H9 (cell line): ENCODE measurements around the gene UTS2R. TPM values are rescaled to one million over a fixed set of nuclear protein-coding genes. Genes with fewer than 3 reads are reported as not detected.
A peak's percentile ranks its signal among the peaks of the same experiment; 100 is the strongest.

Source experiments
- DNase-seq: peaks from one replicate; pipeline ENCODE4 v3.0.0-alpha.2; 2017
- H2AFZ ChIP-seq: one replicate; pipeline ENCODE4 v1.6.1; 2013; ENCODE audit warnings: mild to moderate bottlenecking, low read length, control low read depth, moderate library complexity
- H2AK5ac ChIP-seq: 2 replicates; pipeline ENCODE4 v1.6.1; 2013; ENCODE audit warnings: low read length, control low read depth, mixed read lengths; ENCODE audit not compliant: insufficient read length
- H2BK120ac ChIP-seq: one replicate; pipeline ENCODE4 v1.6.1; 2013; ENCODE audit warnings: low read depth, mild to moderate bottlenecking, low read length, control low read depth, inconsistent platforms; ENCODE audit not compliant: poor library complexity, severe bottlenecking
- H2BK12ac ChIP-seq: 2 replicates; pipeline ENCODE4 v1.6.1; 2013; ENCODE audit warnings: low read length, control low read depth, mixed read lengths, low read depth; ENCODE audit not compliant: insufficient read length
- H2BK15ac ChIP-seq: 2 replicates; pipeline ENCODE4 v1.6.1; 2013; ENCODE audit warnings: low read depth, low read length, control low read depth
- H2BK20ac ChIP-seq: one replicate; pipeline ENCODE4 v1.6.1; 2013; ENCODE audit warnings: low read depth, mild to moderate bottlenecking, low read length, control low read depth, inconsistent platforms; ENCODE audit not compliant: poor library complexity, severe bottlenecking
- H2BK5ac ChIP-seq: 2 replicates; pipeline ENCODE4 v1.6.1; 2013; ENCODE audit warnings: low read length, control low read depth, mixed read lengths; ENCODE audit not compliant: insufficient read length
- H3K14ac ChIP-seq: 2 replicates; pipeline ENCODE4 v1.6.1; 2013; ENCODE audit warnings: low read length, control low read depth; ENCODE audit not compliant: insufficient read depth
- H3K18ac ChIP-seq: 2 replicates; pipeline ENCODE4 v1.6.1; 2013; ENCODE audit warnings: low read depth, mild to moderate bottlenecking, mixed read lengths, low read length, control low read depth; ENCODE audit not compliant: insufficient read length
- H3K23ac ChIP-seq: 2 replicates; pipeline ENCODE4 v1.6.1; 2013; ENCODE audit warnings: low read length, control low read depth, mixed read lengths, low read depth; ENCODE audit not compliant: insufficient read length
- H3K23me2 ChIP-seq: 2 replicates; pipeline ENCODE4 v1.6.1; 2013; ENCODE audit warnings: low read depth, mild to moderate bottlenecking, mixed read lengths, low read length, control low read depth; ENCODE audit not compliant: insufficient read length, poor library complexity, severe bottlenecking
- H3K27ac ChIP-seq: 2 replicates; pipeline ENCODE4 v1.5.1; 2013; ENCODE audit warnings: low read length, control low read depth, mixed read lengths, low read depth; ENCODE audit not compliant: insufficient read length
- H3K27me3 ChIP-seq: 2 replicates; pipeline ENCODE4 v1.6.1; 2013; ENCODE audit warnings: low read length, control low read depth, inconsistent platforms; ENCODE audit not compliant: insufficient read depth
- H3K4ac ChIP-seq: 2 replicates; pipeline ENCODE4 v1.6.1; 2013; ENCODE audit warnings: low read depth, mild to moderate bottlenecking, control low read depth, inconsistent platforms, low read length, moderate library complexity
- H3K4me1 ChIP-seq: 2 replicates; pipeline ENCODE4 v1.6.1; 2013; ENCODE audit warnings: low read length, control low read depth, inconsistent platforms; ENCODE audit not compliant: insufficient read depth
- H3K4me2 ChIP-seq: 2 replicates; pipeline ENCODE4 v1.6.1; 2013; ENCODE audit warnings: low read length, control low read depth, mixed read lengths; ENCODE audit not compliant: insufficient read length, insufficient read depth
- H3K56ac ChIP-seq: 2 replicates; pipeline ENCODE4 v1.6.1; 2013; ENCODE audit warnings: low read depth, mild to moderate bottlenecking, mixed read lengths, low read length, control low read depth; ENCODE audit not compliant: insufficient read length
- H3K79me1 ChIP-seq: 2 replicates; pipeline ENCODE4 v1.6.1; 2013; ENCODE audit warnings: low read depth, mild to moderate bottlenecking, moderate library complexity, low read length, control low read depth, inconsistent platforms; ENCODE audit not compliant: insufficient read depth, poor library complexity, severe bottlenecking
- H3K79me2 ChIP-seq: 2 replicates; pipeline ENCODE4 v1.6.1; 2013; ENCODE audit warnings: low read length, control low read depth, inconsistent platforms; ENCODE audit not compliant: insufficient read depth
- H3K9ac ChIP-seq: 2 replicates; pipeline ENCODE4 v1.6.1; 2013; ENCODE audit warnings: low read length, control low read depth, mixed read lengths; ENCODE audit not compliant: insufficient read length; ENCODE audit errors: extremely low read depth
- H3K9me3 ChIP-seq: one replicate; pipeline ENCODE4 v1.6.1; 2013; ENCODE audit warnings: low read depth, low read length, inconsistent platforms; ENCODE audit not compliant: control insufficient read depth
- H3T11ph ChIP-seq: one replicate; pipeline ENCODE4 v1.6.1; 2013; ENCODE audit warnings: mild to moderate bottlenecking, low read length, control low read depth, inconsistent platforms
- H4K20me1 ChIP-seq: one replicate; pipeline ENCODE4 v1.6.1; 2013; ENCODE audit not compliant: control insufficient read depth, insufficient read length, insufficient read depth
- H4K5ac ChIP-seq: 2 replicates; pipeline ENCODE4 v1.6.1; 2013; ENCODE audit warnings: low read depth, mild to moderate bottlenecking, mixed read lengths, low read length, control low read depth; ENCODE audit not compliant: insufficient read length
- H4K8ac ChIP-seq: replicated peaks from 2 replicates; pipeline ENCODE4 v1.6.1; 2013; ENCODE audit warnings: low read length, control low read depth, mixed read lengths, low read depth; ENCODE audit not compliant: insufficient read length
- H4K91ac ChIP-seq: 2 replicates; pipeline ENCODE4 v1.6.1; 2013; ENCODE audit warnings: low read depth, mild to moderate bottlenecking, moderate library complexity, mixed read lengths, low read length, control low read depth; ENCODE audit not compliant: insufficient read length
- H3K27ac Mint-ChIP-seq, 3 experiments: 2 replicates in 2 of 3; 3 replicates in 1 of 3; pipeline ENCODE4 v1.8.0; 2020 to 2021; ENCODE audit warnings: mixed read lengths in 3 of 3, mild to moderate bottlenecking in 1 of 3, moderate library complexity in 1 of 3
- H3K27me3 Mint-ChIP-seq: 2 replicates; pipeline ENCODE4 v1.8.0; 2021; ENCODE audit warnings: low read depth, mild to moderate bottlenecking, moderate library complexity, mixed read lengths
- H3K36me3 Mint-ChIP-seq, 3 experiments: 2 replicates in 2 of 3; 3 replicates in 1 of 3; pipeline ENCODE4 v1.8.0; 2020 to 2021; ENCODE audit warnings: low read depth in 3 of 3, mixed read lengths in 3 of 3; ENCODE audit not compliant: insufficient read depth in 1 of 3
- H3K4me1 Mint-ChIP-seq, 2 experiments: 2 replicates each; pipeline ENCODE4 v1.8.0; 2020; ENCODE audit warnings: mixed read lengths in 2 of 2
- H3K4me3 Mint-ChIP-seq, 2 experiments: 2 replicates in 1 of 2; 3 replicates in 1 of 2; pipeline ENCODE4 v1.8.0; 2020 to 2021; ENCODE audit warnings: mild to moderate bottlenecking in 2 of 2, mixed read lengths in 2 of 2, moderate library complexity in 1 of 2
- H3K9me3 Mint-ChIP-seq, 2 experiments: 2 replicates in 1 of 2; 3 replicates in 1 of 2; pipeline ENCODE4 v1.8.0; 2020; ENCODE audit warnings: mild to moderate bottlenecking in 2 of 2, mixed read lengths in 2 of 2, moderate library complexity in 1 of 2
- WGBS: extraction: QIAGEN DNeasy Blood & Tissue Kit; methylation state at CpG from one replicate; pipeline ENCODE4 v1.1.7; 2013; ENCODE audit warnings: missing lambda C conversion rate, low lambda C conversion rate, mixed read lengths; ENCODE audit not compliant: insufficient read length; ENCODE audit errors: extremely low coverage; 5-methylcytosine and 5-hydroxymethylcytosine counted together
- total RNA-seq: library from RNA; stranded (reverse); gene quantifications from 2 replicates; pipeline ENCODE4 v1.2.1, GENCODE V29; 2021
- TF ChIP-seq, protein P1 (sequence below): fragments of 200-600 bp; sonication (generic); conservative IDR thresholded peaks from 3 replicates; pipeline ENCODE4 v1.8.0; 2021; ENCODE audit warnings: antibody characterized with exemption, mild to moderate bottlenecking

The UTS2R gene
- total RNA-seq, 1 experiment from 2014 or later, result 0.94 TPM

DNA sequence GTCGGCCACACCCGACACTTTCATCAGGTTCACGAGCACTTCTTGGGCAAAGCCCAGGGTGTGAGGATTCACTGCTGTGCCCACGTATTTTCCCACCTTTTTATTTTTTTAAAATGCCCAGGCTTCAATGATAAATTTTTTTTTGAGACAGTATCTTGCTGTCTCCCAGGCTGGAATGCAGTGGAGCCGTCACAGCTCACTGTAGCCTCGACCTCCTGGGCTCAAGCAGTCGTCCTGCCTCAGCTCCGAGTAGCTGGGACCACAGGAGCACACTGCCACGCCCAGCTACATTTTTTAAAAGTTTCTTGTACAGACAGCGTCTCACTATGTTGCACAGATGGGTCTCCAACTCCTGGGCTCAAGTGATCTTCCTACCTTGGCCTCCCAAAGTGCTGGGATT, 17.8 kb downstream of the UTS2R start:
- no peak overlapping the region for H4K91ac ChIP-seq
- Mint-ChIP-seq H3K36me3 (peaks cover 0 to 11% (median 9%) of the 10 kb centered on the region in 3 experiments; a peak in 4 of 7 replicates), H3K4me1 (peaks cover 0 to 8% of the 10 kb centered on the region in 2 experiments; a peak in 2 of 4 replicates), H3K27ac (peak overlapping the region in 1 of 3 experiments; percentile 70; a peak in 1 of 7 replicates), H3K4me3 (no peak overlapping the region), H3K27me3 (peaks cover 9% of the 10 kb centered on the region), H3K9me3 (no peaks in the 10 kb centered on the region; a peak in 1 of 5 replicates)
- H3K18ac ChIP-seq, result no peak overlapping the region
- no peaks in the 10 kb centered on the region for H3K4me1 ChIP-seq
- H3K4me2 ChIP-seq, result no peak overlapping the region
- no peak overlapping the region for H2AFZ ChIP-seq
- H2BK12ac ChIP-seq, result no peak overlapping the region
- no peak overlapping the region for H2AK5ac ChIP-seq
- no peak overlapping the region for H2BK120ac ChIP-seq
- no peak overlapping the region for H3K23ac ChIP-seq
- no peak overlapping the region for H4K5ac ChIP-seq
- no peaks in the 10 kb centered on the region for H3K9me3 ChIP-seq
- no peak overlapping the region for H3K27ac ChIP-seq
- H3K79me1 ChIP-seq, result no peaks in the 10 kb centered on the region
- no peak overlapping the region for H2BK15ac ChIP-seq
- H3K27me3 ChIP-seq, result no peaks in the 10 kb centered on the region
- no peaks in the 10 kb centered on the region for H4K20me1 ChIP-seq
- H3K4ac ChIP-seq, result no peak overlapping the region
- H3K9ac ChIP-seq, result no peak overlapping the region
- H3K79me2 ChIP-seq, result no peaks in the 10 kb centered on the region
- no CpG with 5 or more reads among the region's 10 CpGs for WGBS
- no peak overlapping the region for H3T11ph ChIP-seq
- TF ChIP-seq, protein P1, sequence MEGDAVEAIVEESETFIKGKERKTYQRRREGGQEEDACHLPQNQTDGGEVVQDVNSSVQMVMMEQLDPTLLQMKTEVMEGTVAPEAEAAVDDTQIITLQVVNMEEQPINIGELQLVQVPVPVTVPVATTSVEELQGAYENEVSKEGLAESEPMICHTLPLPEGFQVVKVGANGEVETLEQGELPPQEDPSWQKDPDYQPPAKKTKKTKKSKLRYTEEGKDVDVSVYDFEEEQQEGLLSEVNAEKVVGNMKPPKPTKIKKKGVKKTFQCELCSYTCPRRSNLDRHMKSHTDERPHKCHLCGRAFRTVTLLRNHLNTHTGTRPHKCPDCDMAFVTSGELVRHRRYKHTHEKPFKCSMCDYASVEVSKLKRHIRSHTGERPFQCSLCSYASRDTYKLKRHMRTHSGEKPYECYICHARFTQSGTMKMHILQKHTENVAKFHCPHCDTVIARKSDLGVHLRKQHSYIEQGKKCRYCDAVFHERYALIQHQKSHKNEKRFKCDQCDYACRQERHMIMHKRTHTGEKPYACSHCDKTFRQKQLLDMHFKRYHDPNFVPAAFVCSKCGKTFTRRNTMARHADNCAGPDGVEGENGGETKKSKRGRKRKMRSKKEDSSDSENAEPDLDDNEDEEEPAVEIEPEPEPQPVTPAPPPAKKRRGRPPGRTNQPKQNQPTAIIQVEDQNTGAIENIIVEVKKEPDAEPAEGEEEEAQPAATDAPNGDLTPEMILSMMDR, result no peak
- H2BK5ac ChIP-seq, result no peak overlapping the region
- H3K56ac ChIP-seq, result no peak overlapping the region
- H3K23me2 ChIP-seq, result no peaks in the 10 kb centered on the region
- no peak overlapping the region for H3K14ac ChIP-seq
- DNase-seq, result no peak
- H2BK20ac ChIP-seq, result no peak overlapping the region
- H4K8ac ChIP-seq, result no peak overlapping the region
